Measurements from ENCODE around the gene ZNF106. TPM values are rescaled to one million over a fixed set of nuclear protein-coding genes. Genes with fewer than 3 reads are reported as not detected.

Gene ZNF106
- total RNA-seq, 1 donor from 2014 or later = 274 TPM

DNA sequence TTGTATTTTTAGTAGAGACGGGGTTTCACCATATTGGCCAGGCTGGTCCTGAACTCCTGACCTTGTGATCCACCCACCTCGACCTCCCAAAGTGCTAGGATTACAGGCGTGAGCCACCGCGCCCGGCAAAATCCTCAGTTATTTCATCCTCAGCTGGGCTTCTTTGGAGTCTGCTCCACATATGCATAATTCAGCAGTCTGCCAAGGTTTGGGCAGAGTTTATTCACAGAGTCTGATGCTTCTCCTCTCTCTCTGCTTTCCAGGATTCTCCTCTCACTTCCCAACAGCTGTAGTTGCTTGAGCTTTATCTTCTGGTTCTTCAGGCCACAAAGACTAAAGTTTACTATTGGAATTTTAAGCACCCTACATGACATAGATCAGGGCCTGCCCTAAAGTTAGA, 8.2 kb downstream of the ZNF106 start:
- no peak overlapping the region for H3K4me3 ChIP-seq (ENCODE audit: low read length in 3 of 3)
- H3K9me3 ChIP-seq (ENCODE audit: control insufficient read depth in 3 of 3, low read length in 3 of 3) = no peaks in the 10 kb centered on the region
- no peak overlapping the region for H3K9ac ChIP-seq (ENCODE audit: low read depth in 1 of 3, low read length in 3 of 3)
- no peaks in the 10 kb centered on the region for H3K27me3 ChIP-seq (ENCODE audit: control insufficient read depth in 3 of 3, insufficient read depth in 3 of 3, low read length in 3 of 3)
- H3K4me1 ChIP-seq (ENCODE audit: control insufficient read depth in 3 of 3, insufficient read depth in 3 of 3, low read length in 3 of 3) = peaks cover 0 to 5% (median 4%) of the 10 kb centered on the region in 3 donors
- peaks cover 0 to 2% (median 0%) of the 10 kb centered on the region in 3 donors for H3K36me3 ChIP-seq (ENCODE audit: control insufficient read depth in 3 of 3, insufficient read depth in 3 of 3, low read length in 3 of 3)
- H3K27ac ChIP-seq (ENCODE audit: low read depth, low read length) = no peak overlapping the region

DNA sequence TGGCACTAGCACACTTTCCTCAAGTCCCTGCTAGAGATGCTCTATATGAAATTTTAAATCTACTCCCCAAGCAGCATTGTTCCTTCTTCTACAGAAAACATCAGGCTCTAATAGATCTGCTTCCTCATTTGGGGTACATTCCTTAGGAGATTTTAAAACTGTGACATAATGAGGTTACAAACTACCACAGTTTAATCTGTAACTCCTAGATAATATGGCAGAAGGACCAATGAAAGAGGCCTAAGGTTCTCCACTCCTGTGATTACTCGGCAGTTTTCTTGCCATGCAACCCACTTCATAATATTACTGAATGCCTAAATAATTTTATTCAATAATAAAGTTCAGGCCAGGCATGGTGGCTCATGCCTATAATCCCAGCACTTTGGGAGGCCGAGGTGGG, 16.1 kb downstream of the ZNF106 start:
- Histone ChIP-seq H3K4me3 (ENCODE audit: low read length in 3 of 3) (no peak overlapping the region), H3K9ac (ENCODE audit: low read depth in 1 of 3, low read length in 3 of 3) (no peak overlapping the region), H3K27me3 (ENCODE audit: control insufficient read depth in 3 of 3, insufficient read depth in 3 of 3, low read length in 3 of 3) (no peaks in the 10 kb centered on the region), H3K9me3 (ENCODE audit: control insufficient read depth in 3 of 3, low read length in 3 of 3) (no peaks in the 10 kb centered on the region), H3K36me3 (ENCODE audit: control insufficient read depth in 3 of 3, insufficient read depth in 3 of 3, low read length in 3 of 3) (no peaks in the 10 kb centered on the region), H3K27ac (ENCODE audit: low read depth, low read length) (no peak overlapping the region), H3K4me1 (ENCODE audit: control insufficient read depth in 3 of 3, insufficient read depth in 3 of 3, low read length in 3 of 3) (peaks cover 12 to 23% (median 20%) of the 10 kb centered on the region in 3 donors)

DNA sequence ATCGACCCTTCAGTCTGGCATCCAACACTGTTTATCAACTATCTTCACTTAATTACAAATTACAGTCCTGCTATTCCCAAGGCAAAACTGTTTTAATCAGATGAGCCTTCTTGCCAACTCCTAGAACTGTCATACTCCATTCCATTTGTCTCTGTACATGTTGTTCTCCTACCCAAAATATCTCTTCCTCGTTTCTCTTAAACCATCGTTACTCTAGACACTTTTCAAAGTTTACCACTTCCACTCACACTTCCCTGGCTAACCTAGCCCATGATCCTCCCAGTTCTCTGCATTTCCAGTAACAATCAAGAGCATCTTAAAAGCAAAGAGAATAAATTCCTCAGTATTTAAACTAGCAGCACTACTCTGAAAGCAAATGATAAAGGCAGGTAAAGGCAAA, 19.9 kb downstream of the ZNF106 start:
- H3K27ac ChIP-seq (ENCODE audit: low read depth, low read length) = peak overlapping the region; percentile 55
- no peak overlapping the region for H3K4me3 ChIP-seq (ENCODE audit: low read length in 3 of 3)
- no peaks in the 10 kb centered on the region for H3K36me3 ChIP-seq (ENCODE audit: control insufficient read depth in 3 of 3, insufficient read depth in 3 of 3, low read length in 3 of 3)
- no peaks in the 10 kb centered on the region for H3K27me3 ChIP-seq (ENCODE audit: control insufficient read depth in 3 of 3, insufficient read depth in 3 of 3, low read length in 3 of 3)
- no peaks in the 10 kb centered on the region for H3K9me3 ChIP-seq (ENCODE audit: control insufficient read depth in 3 of 3, low read length in 3 of 3)
- peak overlapping the region in 2 of 3 donors; percentile 10 to 46 for H3K9ac ChIP-seq (ENCODE audit: low read depth in 1 of 3, low read length in 3 of 3)
- peaks cover 12 to 23% (median 20%) of the 10 kb centered on the region in 3 donors for H3K4me1 ChIP-seq (ENCODE audit: control insufficient read depth in 3 of 3, insufficient read depth in 3 of 3, low read length in 3 of 3)

- H3K27me3 ChIP-seq (ENCODE audit: control insufficient read depth in 3 of 3, insufficient read depth in 3 of 3, low read length in 3 of 3) = no peaks in the 10 kb centered on the region
- H3K9ac ChIP-seq (ENCODE audit: low read depth in 1 of 3, low read length in 3 of 3) = no peak overlapping the region
- peaks cover 0 to 9% (median 0%) of the 10 kb centered on the region in 3 donors for H3K4me1 ChIP-seq (ENCODE audit: control insufficient read depth in 3 of 3, insufficient read depth in 3 of 3, low read length in 3 of 3)
- H3K9me3 ChIP-seq (ENCODE audit: control insufficient read depth in 3 of 3, low read length in 3 of 3) = no peaks in the 10 kb centered on the region
- peaks cover 2 to 9% (median 8%) of the 10 kb centered on the region in 3 donors for H3K36me3 ChIP-seq (ENCODE audit: control insufficient read depth in 3 of 3, insufficient read depth in 3 of 3, low read length in 3 of 3)
- H3K4me3 ChIP-seq (ENCODE audit: low read length in 3 of 3) = no peak overlapping the region
- H3K27ac ChIP-seq (ENCODE audit: low read depth, low read length) = no peak overlapping the region
These were observed 25.3 kb downstream of the ZNF106 start for GRCh38 chr15:42465520-42466259.

DNA sequence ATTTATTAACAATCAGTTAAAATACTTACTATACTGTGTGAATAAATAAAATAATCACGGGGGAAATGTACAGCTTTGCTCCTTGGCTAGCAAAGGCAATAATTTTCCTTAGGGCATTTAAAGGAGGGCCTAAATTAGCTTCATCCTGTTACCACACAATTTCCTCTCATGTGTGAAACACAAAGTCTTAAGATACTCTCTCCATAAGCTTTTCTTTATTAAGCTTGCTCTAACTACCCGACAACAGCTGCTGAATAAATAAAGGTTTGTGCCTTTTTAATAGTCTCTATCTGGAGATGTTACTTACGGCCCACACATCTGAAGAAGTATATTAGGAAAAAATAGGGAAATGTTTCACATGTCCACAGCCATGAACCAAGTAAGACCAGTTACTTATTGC, 29.7 kb downstream of the ZNF106 start:
- Histone ChIP-seq H3K4me1 (ENCODE audit: control insufficient read depth in 3 of 3, insufficient read depth in 3 of 3, low read length in 3 of 3) (peaks cover 9 to 22% (median 10%) of the 10 kb centered on the region in 3 donors), H3K9ac (ENCODE audit: low read depth in 1 of 3, low read length in 3 of 3) (no peak overlapping the region), H3K27me3 (ENCODE audit: control insufficient read depth in 3 of 3, insufficient read depth in 3 of 3, low read length in 3 of 3) (no peaks in the 10 kb centered on the region), H3K4me3 (ENCODE audit: low read length in 3 of 3) (no peak overlapping the region), H3K9me3 (ENCODE audit: control insufficient read depth in 3 of 3, low read length in 3 of 3) (no peaks in the 10 kb centered on the region), H3K36me3 (ENCODE audit: control insufficient read depth in 3 of 3, insufficient read depth in 3 of 3, low read length in 3 of 3) (peaks cover 2 to 9% (median 8%) of the 10 kb centered on the region in 3 donors), H3K27ac (ENCODE audit: low read depth, low read length) (peak overlapping the region; percentile 23)

DNA sequence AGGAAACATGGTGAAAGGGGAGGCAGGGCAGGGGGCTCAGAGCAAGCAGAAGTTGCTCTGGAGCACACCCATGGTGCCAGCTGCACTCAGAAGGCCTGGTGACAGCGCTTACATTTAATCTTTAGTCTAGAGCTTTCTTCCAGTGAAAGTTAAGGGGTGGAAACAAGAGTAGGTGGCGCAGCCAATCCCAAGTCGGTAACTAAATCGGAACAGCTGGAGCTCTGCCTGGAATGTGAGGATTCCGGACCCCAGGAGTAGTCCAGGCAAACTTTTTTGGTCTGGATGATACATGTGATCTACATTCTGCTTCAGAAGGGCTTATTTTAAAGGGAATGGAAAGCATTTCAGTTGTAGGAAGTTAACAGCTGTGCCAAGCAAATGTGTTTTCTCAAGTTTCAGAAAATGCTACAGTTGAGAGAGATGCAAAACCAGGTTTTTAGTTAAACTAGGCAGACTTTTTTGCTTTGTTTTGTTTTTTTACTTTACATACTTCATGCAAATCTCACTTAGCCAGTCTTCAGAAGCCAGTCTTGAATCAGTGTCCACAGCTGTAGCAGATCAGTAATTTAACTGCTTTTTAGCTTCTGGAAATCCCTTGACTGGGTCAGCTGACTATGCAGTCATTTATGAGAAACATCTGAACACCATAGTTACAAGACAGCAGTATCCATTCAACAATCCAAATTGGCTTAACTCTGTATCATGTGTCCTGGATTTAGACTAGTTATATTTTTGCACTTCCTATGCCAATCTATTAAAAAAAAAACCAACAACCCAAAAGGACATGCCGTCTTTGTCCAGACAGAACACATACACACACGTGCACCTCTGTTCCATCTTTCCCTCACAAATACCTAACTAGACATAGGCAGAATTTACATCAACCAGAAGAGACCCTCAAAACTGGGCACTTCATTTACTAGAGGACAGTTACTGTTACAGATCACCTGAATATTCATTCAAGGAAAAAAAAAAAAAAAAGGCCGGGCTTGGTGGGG, 33.2 kb downstream of the ZNF106 start:
- Histone ChIP-seq H3K36me3 (ENCODE audit: control insufficient read depth in 3 of 3, insufficient read depth in 3 of 3, low read length in 3 of 3) (peaks cover 0 to 6% (median 1%) of the 10 kb centered on the region in 3 donors), H3K27me3 (ENCODE audit: control insufficient read depth in 3 of 3, insufficient read depth in 3 of 3, low read length in 3 of 3) (no peaks in the 10 kb centered on the region), H3K9me3 (ENCODE audit: control insufficient read depth in 3 of 3, low read length in 3 of 3) (no peaks in the 10 kb centered on the region), H3K4me3 (ENCODE audit: low read length in 3 of 3) (peak overlapping the region; percentile 83 to 86 (median 83)), H3K27ac (ENCODE audit: low read depth, low read length) (peak overlapping the region; percentile 89), H3K4me1 (ENCODE audit: control insufficient read depth in 3 of 3, insufficient read depth in 3 of 3, low read length in 3 of 3) (peaks cover 9 to 19% (median 16%) of the 10 kb centered on the region in 3 donors), H3K9ac (ENCODE audit: low read depth in 1 of 3, low read length in 3 of 3) (peak overlapping the region; percentile 86 to 94 (median 88))

DNA sequence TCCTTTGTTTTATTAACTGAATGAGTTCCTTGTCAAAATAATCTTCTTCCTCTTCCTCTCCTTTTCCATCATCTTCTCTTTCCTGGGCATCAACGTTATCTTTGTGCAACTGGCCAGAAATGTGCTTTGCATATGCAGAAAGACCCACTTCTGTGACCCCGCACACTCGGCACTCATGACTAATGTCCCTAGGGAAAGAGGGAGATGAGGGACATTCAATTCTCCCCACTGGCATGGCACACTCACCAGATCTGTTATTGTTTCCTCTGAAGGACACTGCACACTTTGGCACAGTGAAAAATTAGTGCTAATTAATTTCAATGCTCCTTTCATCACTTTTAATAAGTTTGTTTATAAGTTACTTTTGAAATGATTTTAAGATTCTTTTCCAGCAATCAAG, 34.0 kb downstream of the ZNF106 start:
- Histone ChIP-seq H3K36me3 (ENCODE audit: control insufficient read depth in 3 of 3, insufficient read depth in 3 of 3, low read length in 3 of 3) (peaks cover 0 to 6% (median 1%) of the 10 kb centered on the region in 3 donors), H3K4me3 (ENCODE audit: low read length in 3 of 3) (peak overlapping the region; percentile 83 to 86 (median 83)), H3K4me1 (ENCODE audit: control insufficient read depth in 3 of 3, insufficient read depth in 3 of 3, low read length in 3 of 3) (peaks cover 9 to 19% (median 16%) of the 10 kb centered on the region in 3 donors), H3K27me3 (ENCODE audit: control insufficient read depth in 3 of 3, insufficient read depth in 3 of 3, low read length in 3 of 3) (no peaks in the 10 kb centered on the region), H3K9ac (ENCODE audit: low read depth in 1 of 3, low read length in 3 of 3) (peak overlapping the region; percentile 86 to 94 (median 88)), H3K27ac (ENCODE audit: low read depth, low read length) (peak overlapping the region; percentile 89), H3K9me3 (ENCODE audit: control insufficient read depth in 3 of 3, low read length in 3 of 3) (no peaks in the 10 kb centered on the region)

GRCh38 chr15:42456531-42456930, 34.4 kb downstream of the ZNF106 start:
- no peaks in the 10 kb centered on the region for H3K27me3 ChIP-seq (ENCODE audit: control insufficient read depth in 3 of 3, insufficient read depth in 3 of 3, low read length in 3 of 3)
- H3K4me1 ChIP-seq (ENCODE audit: control insufficient read depth in 3 of 3, insufficient read depth in 3 of 3, low read length in 3 of 3) = peaks cover 13 to 19% (median 19%) of the 10 kb centered on the region in 3 donors
- H3K4me3 ChIP-seq (ENCODE audit: low read length in 3 of 3) = peak overlapping the region; percentile 83 to 86 (median 83)
- no peaks in the 10 kb centered on the region for H3K9me3 ChIP-seq (ENCODE audit: control insufficient read depth in 3 of 3, low read length in 3 of 3)
- H3K9ac ChIP-seq (ENCODE audit: low read depth in 1 of 3, low read length in 3 of 3) = peak overlapping the region; percentile 86 to 94 (median 88)
- peak overlapping the region; percentile 89 for H3K27ac ChIP-seq (ENCODE audit: low read depth, low read length)
- H3K36me3 ChIP-seq (ENCODE audit: control insufficient read depth in 3 of 3, insufficient read depth in 3 of 3, low read length in 3 of 3) = peaks cover 0 to 7% (median 4%) of the 10 kb centered on the region in 3 donors

DNA sequence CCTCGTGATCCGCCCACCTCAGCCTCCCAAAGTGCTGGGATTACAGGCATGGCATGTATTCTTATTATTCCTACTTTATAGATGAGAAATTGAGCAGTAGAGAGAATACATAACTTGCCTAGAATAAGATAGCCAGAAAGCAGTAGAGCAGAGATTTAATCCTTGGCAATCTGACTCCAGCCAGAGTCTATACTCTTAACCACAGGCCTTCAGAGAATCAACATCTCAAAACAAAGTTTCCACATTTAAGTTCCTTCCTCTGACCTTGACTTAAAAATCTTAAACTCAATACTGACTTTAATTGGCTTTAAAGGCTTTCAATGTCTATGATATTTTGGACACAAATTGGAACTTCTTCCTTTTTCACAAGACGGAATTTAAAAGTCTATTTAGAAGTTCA, 37.1 kb downstream of the ZNF106 start:
- H3K27me3 ChIP-seq (ENCODE audit: control insufficient read depth in 3 of 3, insufficient read depth in 3 of 3, low read length in 3 of 3) = no peaks in the 10 kb centered on the region
- H3K9me3 ChIP-seq (ENCODE audit: control insufficient read depth in 3 of 3, low read length in 3 of 3) = no peaks in the 10 kb centered on the region
- no peak overlapping the region for H3K4me3 ChIP-seq (ENCODE audit: low read length in 3 of 3)
- H3K36me3 ChIP-seq (ENCODE audit: control insufficient read depth in 3 of 3, insufficient read depth in 3 of 3, low read length in 3 of 3) = peaks cover 16 to 23% (median 19%) of the 10 kb centered on the region in 3 donors
- H3K9ac ChIP-seq (ENCODE audit: low read depth in 1 of 3, low read length in 3 of 3) = no peak overlapping the region
- H3K27ac ChIP-seq (ENCODE audit: low read depth, low read length) = peak overlapping the region; percentile 89
- H3K4me1 ChIP-seq (ENCODE audit: control insufficient read depth in 3 of 3, insufficient read depth in 3 of 3, low read length in 3 of 3) = peaks cover 27 to 41% (median 41%) of the 10 kb centered on the region in 3 donors
